ENCODE data around the gene FGB.
"Not testable (repeated sequence)": the region's sequence is repeated elsewhere in the genome, so short reads cannot be mapped to it uniquely, and the experiment has no call there.

Gene FGB

GRCh38 chr4:154566639-154567204 lies 3.9 kb downstream of the FGB start:
- no peak for DNase-seq (ENCODE audit: low spot score)

GRCh38 chr4:154569028-154569427 lies 6.2 kb downstream of the FGB start:
- no peak for DNase-seq (ENCODE audit: low spot score)

GRCh38 chr4:154569584-154569983 lies 6.8 kb downstream of the FGB start:
- DNase-seq (ENCODE audit: low spot score) = no peak

GRCh38 chr4:154573190-154573870 lies 10.5 kb downstream of the FGB start:
- no peak for DNase-seq (ENCODE audit: low spot score)

- no peak for DNase-seq (ENCODE audit: low spot score)
These were observed 11.5 kb downstream of the FGB start for GRCh38 chr4:154574311-154574710.

GRCh38 chr4:154577324-154577723 lies 14.5 kb downstream of the FGB start:
- DNase-seq (ENCODE audit: low spot score) = no peak

- no peak for DNase-seq (ENCODE audit: low spot score)
These were observed 16.1 kb downstream of the FGB start for GRCh38 chr4:154578919-154579318.

- DNase-seq (ENCODE audit: low spot score) = no peak
These were observed 17.1 kb downstream of the FGB start for GRCh38 chr4:154579927-154580326.

GRCh38 chr4:154582723-154583122 lies 19.9 kb downstream of the FGB start:
- DNase-seq (ENCODE audit: low spot score) = no peak

GRCh38 chr4:154583230-154583629 lies 20.4 kb downstream of the FGB start:
- no peak for DNase-seq (ENCODE audit: low spot score)

GRCh38 chr4:154583677-154584076 lies 20.9 kb downstream of the FGB start:
- DNase-seq (ENCODE audit: low spot score) = no peak

- no peak for DNase-seq (ENCODE audit: low spot score)
These were observed 21.4 kb downstream of the FGB start for GRCh38 chr4:154584259-154584658.

GRCh38 chr4:154585369-154586018 lies 22.7 kb downstream of the FGB start:
- DNase-seq (ENCODE audit: low spot score) = no peak

GRCh38 chr4:154586296-154587033 lies 23.7 kb downstream of the FGB start:
- no peak for DNase-seq (ENCODE audit: low spot score)

GRCh38 chr4:154588198-154588597 lies 25.4 kb downstream of the FGB start:
- DNase-seq (ENCODE audit: low spot score) = no peak

GRCh38 chr4:154589296-154590197 lies 26.7 kb downstream of the FGB start:
- no peak for DNase-seq (ENCODE audit: low spot score)

- DNase-seq (ENCODE audit: low spot score) = no peak
These were observed 27.7 kb downstream of the FGB start, which contains the start of gene FGA for GRCh38 chr4:154590329-154591006. FGA (minus strand) TSS chr4:154590742; CDS start chr4:154590687, 55 bp downstream.

- no peak for DNase-seq (ENCODE audit: low spot score)
These were observed 29.1 kb downstream of the FGB start for GRCh38 chr4:154591890-154592289.

GRCh38 chr4:154593868-154594267 lies 31.1 kb downstream of the FGB start:
- no peak for DNase-seq (ENCODE audit: low spot score)

GRCh38 chr4:154594343-154594742 lies 31.5 kb downstream of the FGB start:
- DNase-seq (ENCODE audit: low spot score) = not testable (repeated sequence)

- DNase-seq (ENCODE audit: low spot score) = no peak
These were observed 33.0 kb downstream of the FGB start for GRCh38 chr4:154595807-154596206.
